HepG2 (cell line): ENCODE measurements around the gene ADIPOR1. TPM values are rescaled to one million over a fixed set of nuclear protein-coding genes. Genes with fewer than 3 reads are reported as not detected.

Source experiments
- CBX5 ChIP-seq: sonication (generic); formaldehyde crosslinking; IDR thresholded peaks from 2 replicates; pipeline ENCODE4 v1.4.0; 2020; ENCODE audit warnings: missing genetic modification reagents, borderline replicate concordance
- EP300 ChIP-seq, 3 experiments: sonication (generic) in 1 of 3; formaldehyde crosslinking in 1 of 3; IDR thresholded peaks; 2 replicates each; pipeline versions ENCODE4 v1.5.1 to v1.6.1; 2011 to 2020; ENCODE audit warnings: low read depth in 2 of 3, low read length in 2 of 3, borderline replicate concordance in 1 of 3, improper control_type of control experiment in 1 of 3, mild to moderate bottlenecking in 1 of 3, missing genetic modification reagents in 1 of 3, moderate library complexity in 1 of 3
- KDM5B ChIP-seq: sonication (generic); formaldehyde crosslinking; IDR thresholded peaks from 2 replicates; pipeline ENCODE4 v1.4.0; 2020; ENCODE audit warnings: missing genetic modification reagents, mild to moderate bottlenecking, borderline replicate concordance
- MAF1 ChIP-seq: sonication (generic); formaldehyde crosslinking; IDR thresholded peaks from 2 replicates; pipeline ENCODE4 v1.5.0; 2020; ENCODE audit warnings: missing genetic modification reagents, borderline replicate concordance
- MNT ChIP-seq: fragments of 450-650 bp; IDR thresholded peaks from 2 replicates; pipeline ENCODE4 v1.6.1; 2016
- MXD4 ChIP-seq: IDR thresholded peaks from 2 replicates; pipeline ENCODE4 v1.6.1; 2016; ENCODE audit warnings: mild to moderate bottlenecking, missing biosample characterization, missing genetic modification reagents
- MYPOP ChIP-seq: sonication (generic); formaldehyde crosslinking; IDR thresholded peaks from 2 replicates; pipeline ENCODE4 v1.8.1; 2023; ENCODE audit warnings: mild to moderate bottlenecking, moderate library complexity, missing genetic modification reagents
- SP4 ChIP-seq: sonication (generic); formaldehyde crosslinking; IDR thresholded peaks from 2 replicates; pipeline ENCODE4 v1.8.1; 2023; ENCODE audit warnings: mild to moderate bottlenecking, missing genetic modification reagents
- TAF1 ChIP-seq: sonication (generic); formaldehyde crosslinking; IDR thresholded peaks from 2 replicates; pipeline ENCODE4 v1.4.0; 2020; ENCODE audit warnings: missing genetic modification reagents
- TOE1 ChIP-seq: sonication (generic); formaldehyde crosslinking; IDR thresholded peaks from 2 replicates; pipeline ENCODE4 v1.4.0; 2020; ENCODE audit warnings: mild to moderate bottlenecking, missing genetic modification reagents
- ZBTB34 ChIP-seq: sonication (generic); formaldehyde crosslinking; IDR thresholded peaks from 2 replicates; pipeline ENCODE4 v1.8.0; 2022; ENCODE audit warnings: mild to moderate bottlenecking, missing genetic modification reagents
- ZNF660 ChIP-seq: sonication (generic); formaldehyde crosslinking; IDR thresholded peaks from 2 replicates; pipeline ENCODE4 v1.5.1; 2020; ENCODE audit warnings: mild to moderate bottlenecking, low read depth, missing genetic modification reagents, borderline replicate concordance
- ZUFSP ChIP-seq: sonication (generic); formaldehyde crosslinking; IDR thresholded peaks from 2 replicates; pipeline ENCODE4 v1.9.0; 2021; ENCODE audit warnings: missing genetic modification reagents, mild to moderate bottlenecking, borderline replicate concordance
- polyA plus RNA-seq, 8 experiments: library from polyadenylated mRNA; depleted of rRNA in 3 of 8; stranded (reverse) in 7 of 8; unstranded in 1 of 8; fragments of >200 nt; fragmentation: Illumina TruSeq in 4 of 8; extraction: Trizol in 4 of 8; gene quantifications; 2 replicates each; pipeline versions ENCODE4 v1.2.1 to v1.2.3, GENCODE V29; 2011 to 2016; ENCODE audit warnings: low read depth in 4 of 8, missing spikeins in 1 of 8, mixed read lengths in 1 of 8; ENCODE audit not compliant: insufficient read depth in 1 of 8
- total RNA-seq, 5 experiments: library from RNA; depleted of rRNA; stranded (reverse); fragments of >200 nt; fragmentation: Illumina TruSeq; extraction: Trizol; gene quantifications; 2 replicates each; pipeline ENCODE4 v1.2.3, GENCODE V29; 2016; ENCODE audit warnings: low read depth in 1 of 5
- TF ChIP-seq, protein P1 (sequence below): sonication (generic); formaldehyde crosslinking; IDR thresholded peaks from 2 replicates; pipeline ENCODE4 v1.4.0; 2020; ENCODE audit warnings: missing genetic modification reagents, borderline replicate concordance
- TF ChIP-seq, protein P2 (sequence below): sonication (generic); formaldehyde crosslinking; IDR thresholded peaks from 2 replicates; pipeline ENCODE4 v1.5.0; 2020; ENCODE audit warnings: missing genetic modification reagents

The ADIPOR1 gene
- total and polyA plus RNA-seq, 2 of the 13 experiments (the other 11 are each of a cell fraction or from before 2014, with no cell fraction given) = 60.0 to 141 TPM

GRCh38 chr1:202926581-202927491 lies 31.3 kb downstream of the ADIPOR1 start, which contains the start of gene KLHL12 (continued):
- peak; percentile 89 for TF ChIP-seq MNT
- TF ChIP-seq, protein P1, sequence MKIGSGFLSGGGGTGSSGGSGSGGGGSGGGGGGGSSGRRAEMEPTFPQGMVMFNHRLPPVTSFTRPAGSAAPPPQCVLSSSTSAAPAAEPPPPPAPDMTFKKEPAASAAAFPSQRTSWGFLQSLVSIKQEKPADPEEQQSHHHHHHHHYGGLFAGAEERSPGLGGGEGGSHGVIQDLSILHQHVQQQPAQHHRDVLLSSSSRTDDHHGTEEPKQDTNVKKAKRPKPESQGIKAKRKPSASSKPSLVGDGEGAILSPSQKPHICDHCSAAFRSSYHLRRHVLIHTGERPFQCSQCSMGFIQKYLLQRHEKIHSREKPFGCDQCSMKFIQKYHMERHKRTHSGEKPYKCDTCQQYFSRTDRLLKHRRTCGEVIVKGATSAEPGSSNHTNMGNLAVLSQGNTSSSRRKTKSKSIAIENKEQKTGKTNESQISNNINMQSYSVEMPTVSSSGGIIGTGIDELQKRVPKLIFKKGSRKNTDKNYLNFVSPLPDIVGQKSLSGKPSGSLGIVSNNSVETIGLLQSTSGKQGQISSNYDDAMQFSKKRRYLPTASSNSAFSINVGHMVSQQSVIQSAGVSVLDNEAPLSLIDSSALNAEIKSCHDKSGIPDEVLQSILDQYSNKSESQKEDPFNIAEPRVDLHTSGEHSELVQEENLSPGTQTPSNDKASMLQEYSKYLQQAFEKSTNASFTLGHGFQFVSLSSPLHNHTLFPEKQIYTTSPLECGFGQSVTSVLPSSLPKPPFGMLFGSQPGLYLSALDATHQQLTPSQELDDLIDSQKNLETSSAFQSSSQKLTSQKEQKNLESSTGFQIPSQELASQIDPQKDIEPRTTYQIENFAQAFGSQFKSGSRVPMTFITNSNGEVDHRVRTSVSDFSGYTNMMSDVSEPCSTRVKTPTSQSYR (CRISPR knock-in tag) = peak; percentile 97
- TF ChIP-seq MYPOP (CRISPR knock-in tag) = peak; percentile 69; the same call in 1 of the 2 replicates
- TF ChIP-seq ZUFSP (CRISPR knock-in tag) = no peak
- peak; percentile 83; the same call in 1 of the 2 replicates for TF ChIP-seq SP4 (CRISPR knock-in tag)
- peak; percentile 74; the same call in 1 of the 2 replicates for TF ChIP-seq MXD4
- TF ChIP-seq, protein P2, sequence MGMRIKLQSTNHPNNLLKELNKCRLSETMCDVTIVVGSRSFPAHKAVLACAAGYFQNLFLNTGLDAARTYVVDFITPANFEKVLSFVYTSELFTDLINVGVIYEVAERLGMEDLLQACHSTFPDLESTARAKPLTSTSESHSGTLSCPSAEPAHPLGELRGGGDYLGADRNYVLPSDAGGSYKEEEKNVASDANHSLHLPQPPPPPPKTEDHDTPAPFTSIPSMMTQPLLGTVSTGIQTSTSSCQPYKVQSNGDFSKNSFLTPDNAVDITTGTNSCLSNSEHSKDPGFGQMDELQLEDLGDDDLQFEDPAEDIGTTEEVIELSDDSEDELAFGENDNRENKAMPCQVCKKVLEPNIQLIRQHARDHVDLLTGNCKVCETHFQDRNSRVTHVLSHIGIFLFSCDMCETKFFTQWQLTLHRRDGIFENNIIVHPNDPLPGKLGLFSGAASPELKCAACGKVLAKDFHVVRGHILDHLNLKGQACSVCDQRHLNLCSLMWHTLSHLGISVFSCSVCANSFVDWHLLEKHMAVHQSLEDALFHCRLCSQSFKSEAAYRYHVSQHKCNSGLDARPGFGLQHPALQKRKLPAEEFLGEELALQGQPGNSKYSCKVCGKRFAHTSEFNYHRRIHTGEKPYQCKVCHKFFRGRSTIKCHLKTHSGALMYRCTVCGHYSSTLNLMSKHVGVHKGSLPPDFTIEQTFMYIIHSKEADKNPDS (CRISPR knock-in tag) = peak; percentile 100
- TF ChIP-seq EP300 (IDR thresholded peaks at IDR 0.05; ENCODE audit: low read depth in 2 of 2, low read length in 2 of 2) = peak in 1 of 2 experiments; percentile 58; a peak in 1 of 4 replicates
- 0 out of 2 replicates have a peak, but pooled peaks have one; percentile 45 for TF ChIP-seq EP300 (CRISPR knock-in tag; IDR thresholded peaks at IDR 0.05; ENCODE audit: borderline replicate concordance)
- peak; percentile 72 for TF ChIP-seq KDM5B
- peak; percentile 88 for TF ChIP-seq TAF1
- TF ChIP-seq CBX5 = peak; percentile 87; the same call in 1 of the 2 replicates
- peak; percentile 84; the same call in 1 of the 2 replicates for TF ChIP-seq MAF1 (CRISPR knock-in tag)
- TF ChIP-seq TOE1 (CRISPR knock-in tag) = peak; percentile 77; the same call in 1 of the 2 replicates
- 0 out of 2 replicates have a peak, but pooled peaks have one; percentile 52 for TF ChIP-seq ZBTB34 (CRISPR knock-in tag)
- no peak for TF ChIP-seq ZNF660 (CRISPR knock-in tag)
